Measurements from ENCODE around the gene TRAF3IP1.

Gene TRAF3IP1

DNA sequence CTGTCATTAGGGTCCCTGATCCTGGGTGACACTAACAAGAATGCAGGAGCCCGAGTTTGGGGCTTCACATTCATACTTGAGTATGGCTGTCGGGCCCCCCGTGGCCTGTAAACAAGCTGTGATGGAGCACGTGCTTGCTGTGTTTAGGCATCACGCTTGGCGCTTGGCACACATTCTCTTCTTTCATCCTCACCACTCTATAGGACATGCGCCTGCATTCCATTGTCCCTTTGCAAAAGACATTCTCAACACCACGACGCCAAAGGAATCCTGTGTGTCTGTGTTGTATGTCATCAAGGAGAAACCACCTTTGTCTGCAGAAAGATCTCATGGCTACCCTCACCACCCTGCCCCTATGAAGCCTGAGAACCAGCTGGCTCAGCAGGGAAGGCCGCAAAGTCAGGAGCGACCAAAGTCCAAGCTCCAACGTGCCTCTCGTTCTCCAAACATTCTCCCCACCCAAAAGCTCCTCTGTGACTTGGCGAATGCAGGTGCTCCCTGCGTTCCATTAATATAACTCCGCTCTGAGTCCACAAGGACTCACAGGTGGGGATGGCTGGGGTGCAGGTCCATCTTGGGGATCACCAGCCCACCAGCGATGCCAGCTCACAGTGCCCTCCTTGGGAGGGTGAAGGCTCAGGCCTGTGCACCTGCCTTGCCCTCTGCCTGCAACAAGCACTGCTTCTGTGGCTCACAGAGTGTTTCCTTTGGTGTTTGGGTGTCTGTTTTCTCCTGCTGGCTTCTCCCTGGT, 25.8 kb upstream of the TRAF3IP1 start:
- DNase-seq (ENCODE audit: low spot score): no peak
- in situ Hi-C loops (cut with MboI; ENCODE audit: low sequenced_read_pairs, unreplicated experiment): no loop called here
- TF ChIP-seq, protein P1, sequence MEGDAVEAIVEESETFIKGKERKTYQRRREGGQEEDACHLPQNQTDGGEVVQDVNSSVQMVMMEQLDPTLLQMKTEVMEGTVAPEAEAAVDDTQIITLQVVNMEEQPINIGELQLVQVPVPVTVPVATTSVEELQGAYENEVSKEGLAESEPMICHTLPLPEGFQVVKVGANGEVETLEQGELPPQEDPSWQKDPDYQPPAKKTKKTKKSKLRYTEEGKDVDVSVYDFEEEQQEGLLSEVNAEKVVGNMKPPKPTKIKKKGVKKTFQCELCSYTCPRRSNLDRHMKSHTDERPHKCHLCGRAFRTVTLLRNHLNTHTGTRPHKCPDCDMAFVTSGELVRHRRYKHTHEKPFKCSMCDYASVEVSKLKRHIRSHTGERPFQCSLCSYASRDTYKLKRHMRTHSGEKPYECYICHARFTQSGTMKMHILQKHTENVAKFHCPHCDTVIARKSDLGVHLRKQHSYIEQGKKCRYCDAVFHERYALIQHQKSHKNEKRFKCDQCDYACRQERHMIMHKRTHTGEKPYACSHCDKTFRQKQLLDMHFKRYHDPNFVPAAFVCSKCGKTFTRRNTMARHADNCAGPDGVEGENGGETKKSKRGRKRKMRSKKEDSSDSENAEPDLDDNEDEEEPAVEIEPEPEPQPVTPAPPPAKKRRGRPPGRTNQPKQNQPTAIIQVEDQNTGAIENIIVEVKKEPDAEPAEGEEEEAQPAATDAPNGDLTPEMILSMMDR (IDR thresholded peaks at IDR 0.05; ENCODE audit: borderline replicate concordance, control extremely low read depth, extremely low read depth, insufficient read depth, missing control alignments): no peak

DNA sequence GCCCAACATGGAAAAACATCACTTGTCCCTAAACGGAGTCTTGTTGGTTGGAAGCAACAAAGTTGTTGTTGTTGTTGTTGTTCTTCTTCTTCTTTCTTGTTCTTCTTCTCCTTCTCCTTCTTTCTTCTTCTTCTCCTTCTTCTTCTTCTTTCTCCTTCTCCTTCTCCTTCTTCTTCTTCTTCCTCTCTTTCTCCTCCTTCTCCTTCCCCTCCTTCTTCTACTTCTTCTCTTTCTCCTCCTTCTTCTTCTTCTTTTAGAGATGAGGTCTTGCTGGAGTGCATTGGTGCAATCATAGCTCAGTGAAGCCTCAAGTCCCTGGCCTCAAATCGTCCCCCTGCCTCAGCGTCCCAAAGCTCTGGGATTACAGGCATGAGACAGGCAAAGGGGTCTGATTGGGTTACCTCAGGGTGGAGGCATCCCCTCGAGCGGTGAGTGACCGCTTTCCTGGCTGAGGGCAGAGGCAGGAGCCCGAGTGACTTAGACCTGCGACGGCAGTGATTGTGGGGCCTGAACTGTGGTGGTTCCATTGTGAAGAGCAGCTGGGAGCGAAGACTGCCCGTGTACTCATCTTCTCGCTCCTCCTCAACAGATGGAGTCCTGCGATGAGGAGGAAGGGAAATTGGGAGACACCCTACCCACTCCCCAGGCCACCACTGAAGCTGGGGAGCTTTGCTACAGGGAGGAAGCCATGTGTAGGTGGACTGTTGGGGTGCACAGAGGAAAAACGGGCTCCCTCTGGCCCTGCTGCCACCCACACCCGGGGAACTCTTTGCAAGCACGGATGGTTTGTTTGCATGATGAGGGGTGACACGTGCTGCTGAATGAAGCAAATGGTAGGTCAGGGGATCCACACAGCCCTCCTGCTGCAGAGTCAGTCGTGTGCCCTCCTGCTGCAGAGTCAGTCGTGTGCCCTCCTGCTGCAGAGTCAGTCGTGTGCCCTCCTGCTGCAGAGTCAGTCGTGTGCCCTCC, 24.9 kb upstream of the TRAF3IP1 start:
- in situ Hi-C loops (cut with MboI; ENCODE audit: low sequenced_read_pairs, unreplicated experiment): no loop called here
- DNase-seq (ENCODE audit: low spot score): no peak
- TF ChIP-seq, protein P1 (IDR thresholded peaks at IDR 0.05; ENCODE audit: borderline replicate concordance, control extremely low read depth, extremely low read depth, insufficient read depth, missing control alignments): no peak

DNA sequence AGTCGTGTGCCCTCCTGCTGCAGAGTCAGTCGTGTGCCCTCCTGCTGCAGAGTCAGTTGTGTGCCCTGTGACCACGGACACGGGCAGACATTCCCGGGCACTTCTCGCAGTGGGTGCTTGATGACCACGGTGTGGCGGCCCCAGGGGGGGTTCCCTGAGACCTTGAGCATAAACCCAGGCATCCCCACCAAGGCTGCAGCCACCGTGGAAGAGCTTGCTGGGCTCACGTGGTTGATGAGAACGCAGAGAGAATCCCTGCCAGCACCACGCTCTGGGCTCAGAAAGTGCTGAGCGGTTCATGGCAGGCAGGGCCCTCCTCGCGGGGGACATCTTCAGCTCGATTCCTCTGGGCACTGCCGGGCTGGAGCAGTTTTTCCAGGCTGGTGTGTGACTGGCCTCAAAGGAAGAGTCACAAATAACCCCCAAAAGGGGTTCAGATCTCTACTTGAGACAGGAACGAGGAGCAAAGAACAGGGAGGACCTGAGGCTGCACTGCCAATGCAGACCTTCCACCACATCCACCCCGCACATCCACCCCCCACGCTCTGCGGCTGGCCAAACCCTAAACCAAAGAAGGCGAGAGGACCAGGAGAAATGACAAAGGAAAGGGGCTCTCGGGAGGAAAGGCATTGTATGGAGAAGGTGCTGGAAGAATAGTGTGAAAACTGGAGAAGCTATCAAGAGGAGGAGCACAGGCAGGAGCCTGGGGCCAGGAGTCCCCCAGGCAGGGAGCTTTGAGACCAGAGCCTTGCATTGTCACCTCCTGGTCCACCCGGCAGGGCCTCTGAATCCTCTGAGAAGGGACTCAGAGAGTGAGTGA, 23.5 kb upstream of the TRAF3IP1 start:
- TF ChIP-seq, protein P1 (IDR thresholded peaks at IDR 0.05; ENCODE audit: borderline replicate concordance, control extremely low read depth, extremely low read depth, insufficient read depth, missing control alignments): no peak
- no peak for DNase-seq (ENCODE audit: low spot score)
- in situ Hi-C loops (cut with MboI; ENCODE audit: low sequenced_read_pairs, unreplicated experiment): no loop called here

DNA sequence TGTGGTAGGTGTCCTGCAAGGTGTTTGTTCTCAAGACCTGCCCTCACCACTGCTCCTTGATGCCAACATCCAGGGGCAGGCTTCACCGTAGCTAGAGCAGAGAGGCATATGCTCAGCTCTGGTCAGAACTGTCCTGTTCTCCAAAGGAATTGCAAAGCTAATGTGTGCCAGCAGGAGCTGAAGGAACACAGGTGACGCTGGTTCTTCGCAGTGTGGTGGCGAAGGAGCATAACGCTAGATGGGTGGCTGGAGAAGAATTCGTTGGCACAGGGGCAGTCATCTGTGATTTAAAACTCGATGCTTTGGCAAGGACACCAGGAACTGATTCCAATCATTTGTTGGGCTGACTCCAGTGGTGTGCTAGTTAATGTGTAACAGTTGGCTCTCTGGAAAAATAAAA, 20.5 kb upstream of the TRAF3IP1 start:
- in situ Hi-C loops (cut with MboI; ENCODE audit: low sequenced_read_pairs, unreplicated experiment): no loop called here

DNA sequence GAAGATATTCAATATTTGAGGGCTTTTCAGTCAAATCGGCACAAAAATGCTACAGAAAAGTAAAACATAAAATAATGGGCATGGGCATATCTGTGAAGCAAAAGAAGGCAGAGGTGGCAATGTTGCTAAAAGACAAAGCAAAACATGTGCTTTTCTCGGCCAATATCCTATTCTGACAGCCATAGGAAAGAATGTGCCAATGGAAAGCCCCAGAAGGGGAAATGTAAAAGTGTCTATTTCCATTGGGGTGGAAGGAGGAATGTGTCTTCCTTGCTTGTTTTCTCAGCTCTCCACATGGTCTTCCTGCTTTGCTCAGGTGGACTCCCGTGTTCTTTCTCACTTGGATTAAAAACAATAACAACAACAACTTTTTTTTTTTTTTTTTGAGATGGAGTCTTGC, 18.2 kb upstream of the TRAF3IP1 start:
- TF ChIP-seq, protein P1 (IDR thresholded peaks at IDR 0.05; ENCODE audit: borderline replicate concordance, control extremely low read depth, extremely low read depth, insufficient read depth, missing control alignments): no peak
- DNase-seq (ENCODE audit: low spot score): no peak
- in situ Hi-C loops (cut with MboI; ENCODE audit: low sequenced_read_pairs, unreplicated experiment): no loop called here

More for the DNA sequence above, 20.5 kb upstream of the TRAF3IP1 start:
- TF ChIP-seq, protein P1 (IDR thresholded peaks at IDR 0.05; ENCODE audit: borderline replicate concordance, control extremely low read depth, extremely low read depth, insufficient read depth, missing control alignments): no peak
- no peak for DNase-seq (ENCODE audit: low spot score)

DNA sequence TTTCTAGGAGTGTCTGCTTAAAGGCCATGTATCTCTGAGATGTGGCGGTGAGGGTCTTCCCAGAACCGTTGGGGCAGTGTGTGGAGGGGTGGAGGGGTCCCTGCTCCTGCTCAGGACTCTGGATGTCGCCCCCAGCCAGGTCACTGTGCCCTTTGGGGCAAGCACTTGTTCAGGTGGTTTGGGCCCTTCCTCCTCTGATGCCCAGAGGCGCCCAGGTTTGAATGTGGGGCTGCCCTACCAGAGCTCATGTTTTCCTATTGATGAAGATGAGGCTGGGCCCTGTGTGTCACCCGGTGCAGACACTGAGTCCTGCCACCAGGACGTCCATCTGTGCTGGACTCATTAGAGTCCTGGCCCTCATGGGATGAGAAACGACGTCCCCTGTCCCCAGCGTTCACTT, 17.6 kb upstream of the TRAF3IP1 start:
- no peak for DNase-seq (ENCODE audit: low spot score)
- in situ Hi-C loops (cut with MboI; ENCODE audit: low sequenced_read_pairs, unreplicated experiment): no loop called here
- TF ChIP-seq, protein P1 (IDR thresholded peaks at IDR 0.05; ENCODE audit: borderline replicate concordance, control extremely low read depth, extremely low read depth, insufficient read depth, missing control alignments): no peak
